GM12892 (cell line): ENCODE data around the gene TMEM221.

ENCODE experiments used
- DNase-seq: peaks from one replicate; pipeline ENCODE4 v3.0.0; 2011; ENCODE audit not compliant: insufficient read length
- FAIRE-seq: peaks from 2 replicates; lab custom pipeline; 2011; peaks lifted over from hg19 to GRCh38; lab: Jason Lieb, UNC
- POLR2A ChIP-seq: IDR thresholded peaks from 2 replicates; pipeline ENCODE4 v1.6.1; 2011; ENCODE audit warnings: low read depth, low read length, control low read depth
- POLR2AphosphoS5 ChIP-seq: IDR thresholded peaks from 2 replicates; pipeline ENCODE4 v1.6.1; 2011; ENCODE audit warnings: low read depth, low read length, control low read depth
- TAF1 ChIP-seq: IDR thresholded peaks from 2 replicates; pipeline ENCODE4 v1.6.1; 2011; ENCODE audit warnings: low read depth, mild to moderate bottlenecking, control low read depth, low read length, borderline replicate concordance

The TMEM221 gene

DNA sequence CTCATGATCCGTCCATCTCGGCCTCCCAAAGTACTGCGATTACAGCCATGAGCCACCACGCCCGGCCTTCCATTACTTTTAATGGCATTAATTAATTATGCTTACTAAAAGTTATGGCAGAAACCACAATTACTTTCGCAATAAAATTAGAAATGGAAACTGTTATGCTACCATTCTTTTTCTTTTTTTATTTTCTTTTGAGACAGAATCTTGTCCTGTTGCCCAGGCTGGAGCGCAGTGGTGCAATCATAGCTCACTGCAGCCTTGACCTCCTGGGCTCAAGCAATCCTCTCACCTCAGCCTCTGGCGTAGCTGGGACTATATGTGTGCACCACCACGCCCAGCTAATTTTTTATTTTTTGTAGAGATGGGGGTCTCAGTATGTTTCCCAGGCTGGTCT, 38.5 kb downstream of the TMEM221 start:
- no peak for FAIRE-seq
- TF ChIP-seq POLR2AphosphoS5 (no peak), POLR2A (no peak), TAF1 (no peak)
- DNase-seq: no peak

DNA sequence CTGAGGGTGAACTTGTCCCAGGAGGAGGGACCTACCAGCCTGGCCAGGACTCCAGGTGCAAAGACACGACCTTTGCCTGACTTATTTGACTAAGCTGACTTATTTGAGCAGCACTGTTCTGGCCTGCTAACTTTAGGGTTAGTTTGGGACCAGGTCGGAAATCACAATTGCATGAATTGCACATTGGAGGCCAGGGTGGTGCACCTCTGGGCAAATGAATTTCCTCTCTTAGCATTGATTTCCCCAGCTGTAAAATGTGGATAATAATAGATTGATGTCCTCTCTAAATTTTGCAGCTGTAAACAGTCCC, 41.6 kb downstream of the TMEM221 start:
- TF ChIP-seq POLR2AphosphoS5: no peak
- FAIRE-seq (peak; percentile 50), DNase-seq (no peak)

DNA sequence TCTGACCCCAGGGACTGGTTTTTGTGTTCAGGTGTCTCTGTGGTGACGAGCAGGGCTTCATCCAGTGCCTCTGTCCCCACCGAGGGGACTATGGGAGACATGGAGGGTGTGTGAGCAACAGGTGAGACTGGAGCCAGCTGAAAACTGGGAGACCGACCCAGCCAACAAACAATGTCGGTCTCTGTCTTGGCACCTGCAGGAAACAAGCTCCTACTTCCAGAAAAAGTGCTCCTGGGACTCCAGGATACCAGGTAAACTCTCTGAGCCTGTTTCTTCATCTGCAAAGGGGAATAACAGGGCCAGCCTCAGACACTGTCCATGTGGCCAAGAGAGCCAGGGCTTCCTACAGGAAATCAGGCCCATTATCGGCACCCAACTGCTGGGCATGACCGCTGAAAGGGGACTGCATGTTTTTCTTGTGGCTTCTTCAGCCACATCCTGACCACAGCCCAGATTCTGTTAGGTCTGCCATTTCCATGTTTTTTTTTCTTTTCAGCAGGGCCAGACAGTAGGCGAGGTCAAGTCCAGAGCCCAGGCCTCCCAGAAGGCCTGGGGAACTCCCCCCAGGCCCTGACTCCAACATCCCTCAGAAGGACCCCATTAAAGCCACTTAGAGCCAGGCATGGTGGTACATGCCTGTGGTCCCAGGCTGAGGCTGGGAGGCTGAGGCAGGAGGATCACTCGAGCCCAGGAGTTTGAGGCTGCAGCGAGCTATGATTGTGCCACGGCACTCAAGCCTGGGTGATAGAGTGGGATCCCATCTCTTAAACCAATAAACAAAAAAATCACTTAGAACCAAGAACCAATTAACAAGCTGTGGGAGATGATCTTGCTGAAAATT, 42.2 kb downstream of the TMEM221 start:
- peak; percentile 57 for DNase-seq
- TF ChIP-seq POLR2A: no peak
- no peak for TF ChIP-seq TAF1
- peak; percentile 84 for FAIRE-seq

DNA sequence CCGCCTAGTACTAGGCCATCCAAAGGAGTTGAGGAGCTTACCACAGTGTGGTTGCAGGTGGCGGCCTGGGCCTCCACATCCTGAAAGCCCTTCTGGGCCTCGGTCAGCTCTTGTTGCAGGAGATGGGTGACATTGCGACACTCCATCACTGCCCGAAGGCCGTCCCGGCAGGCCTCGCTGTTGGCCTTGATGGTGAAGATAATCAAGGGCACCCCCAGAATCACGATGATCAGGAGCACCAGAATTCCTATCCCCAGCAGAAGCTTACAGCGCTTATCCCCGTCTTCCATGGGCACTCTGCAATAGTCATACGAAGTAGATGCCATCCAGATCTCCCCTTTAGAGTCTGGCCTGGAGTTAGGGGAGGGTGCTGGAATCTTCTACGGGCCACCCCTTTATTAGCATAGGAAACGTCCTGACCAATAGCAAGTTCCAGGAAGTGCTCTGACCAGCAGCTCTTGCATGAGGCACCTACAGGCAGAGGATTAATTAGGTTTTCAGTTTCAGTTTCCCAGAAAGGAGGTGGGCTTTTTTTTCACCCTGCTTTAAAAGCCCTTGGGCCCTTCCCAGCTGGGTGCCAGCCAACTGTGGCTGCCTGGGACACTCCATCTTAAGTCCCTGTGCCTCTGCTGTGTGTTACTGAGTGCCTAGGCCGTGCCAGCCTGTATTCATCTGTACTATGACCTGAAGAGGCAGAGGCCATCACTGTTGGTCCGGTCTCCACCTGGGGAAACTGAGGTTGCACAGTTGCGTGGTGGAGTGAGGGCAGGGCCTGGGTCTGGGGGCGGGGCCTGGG, 43.0 kb downstream of the TMEM221 start, which contains the start of gene BST2:
TSS of gene BST2 (minus strand) at position 381 of the 796 bp plus-strand sequence. CDS start at position 326, 55 bp downstream.
- peak; percentile 88 for DNase-seq
- TF ChIP-seq TAF1 (0 out of 2 replicates have a peak, but pooled peaks have one; percentile 46), POLR2A (peak; percentile 66), POLR2AphosphoS5 (peak; percentile 84)
- peak; percentile 86 for FAIRE-seq

DNA sequence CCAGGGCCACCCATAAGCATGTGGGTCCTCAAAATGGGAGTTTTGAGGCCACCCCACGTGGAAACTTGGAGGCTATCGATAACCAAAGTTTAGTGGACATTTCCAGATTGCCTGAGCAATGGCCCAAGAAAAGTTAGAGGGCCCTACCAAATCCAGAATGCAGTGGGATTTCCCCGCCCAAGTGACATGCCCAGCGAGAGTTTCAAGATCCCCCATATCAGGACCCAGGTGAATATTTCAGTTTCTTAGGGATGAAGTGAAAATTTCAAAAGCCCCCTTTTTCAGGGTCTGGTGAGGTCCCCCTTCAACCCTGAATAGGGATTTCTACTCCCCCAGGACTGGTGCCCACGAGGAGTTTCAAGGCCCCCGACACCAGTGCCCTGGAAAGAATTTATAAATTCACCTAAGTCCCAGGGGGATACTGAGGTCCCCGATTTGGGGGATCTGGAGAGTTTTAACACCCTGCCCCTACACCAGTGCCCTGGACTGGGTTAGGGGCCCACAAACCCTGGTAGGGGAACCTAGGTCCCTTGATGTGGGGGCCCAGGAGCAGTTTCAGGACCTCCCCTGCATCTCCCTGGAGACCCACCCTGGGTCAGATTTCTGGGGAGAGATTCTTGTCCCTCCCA, 43.7 kb downstream of the TMEM221 start:
- no peak for DNase-seq
- no peak for FAIRE-seq

DNA sequence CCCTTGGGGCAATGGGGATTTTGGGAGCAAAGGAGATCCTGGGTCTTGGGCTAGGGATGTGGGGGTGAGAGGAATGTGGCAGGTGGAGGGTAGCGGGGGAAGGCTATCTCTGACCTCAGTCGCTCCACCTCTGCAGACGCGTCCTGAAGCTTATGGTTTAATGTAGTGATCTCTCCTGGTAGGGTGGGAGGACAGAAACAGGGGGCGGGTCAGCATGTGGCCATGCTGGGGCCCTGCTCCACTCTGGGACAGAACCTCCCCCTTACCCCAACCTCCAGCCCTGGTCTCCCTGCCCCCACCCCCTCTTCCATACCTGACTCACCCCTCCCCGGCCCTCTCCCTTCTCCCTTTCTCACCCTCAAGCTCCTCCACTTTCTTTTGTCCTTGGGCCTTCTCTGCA, 44.5 kb downstream of the TMEM221 start:
- TF ChIP-seq POLR2AphosphoS5 (no peak), POLR2A (no peak), TAF1 (no peak)
- FAIRE-seq: no peak
- DNase-seq: no peak

More for the DNA sequence above, 43.7 kb downstream of the TMEM221 start:
- no peak for TF ChIP-seq POLR2AphosphoS5
- TF ChIP-seq TAF1: no peak
- no peak for TF ChIP-seq POLR2A

DNA sequence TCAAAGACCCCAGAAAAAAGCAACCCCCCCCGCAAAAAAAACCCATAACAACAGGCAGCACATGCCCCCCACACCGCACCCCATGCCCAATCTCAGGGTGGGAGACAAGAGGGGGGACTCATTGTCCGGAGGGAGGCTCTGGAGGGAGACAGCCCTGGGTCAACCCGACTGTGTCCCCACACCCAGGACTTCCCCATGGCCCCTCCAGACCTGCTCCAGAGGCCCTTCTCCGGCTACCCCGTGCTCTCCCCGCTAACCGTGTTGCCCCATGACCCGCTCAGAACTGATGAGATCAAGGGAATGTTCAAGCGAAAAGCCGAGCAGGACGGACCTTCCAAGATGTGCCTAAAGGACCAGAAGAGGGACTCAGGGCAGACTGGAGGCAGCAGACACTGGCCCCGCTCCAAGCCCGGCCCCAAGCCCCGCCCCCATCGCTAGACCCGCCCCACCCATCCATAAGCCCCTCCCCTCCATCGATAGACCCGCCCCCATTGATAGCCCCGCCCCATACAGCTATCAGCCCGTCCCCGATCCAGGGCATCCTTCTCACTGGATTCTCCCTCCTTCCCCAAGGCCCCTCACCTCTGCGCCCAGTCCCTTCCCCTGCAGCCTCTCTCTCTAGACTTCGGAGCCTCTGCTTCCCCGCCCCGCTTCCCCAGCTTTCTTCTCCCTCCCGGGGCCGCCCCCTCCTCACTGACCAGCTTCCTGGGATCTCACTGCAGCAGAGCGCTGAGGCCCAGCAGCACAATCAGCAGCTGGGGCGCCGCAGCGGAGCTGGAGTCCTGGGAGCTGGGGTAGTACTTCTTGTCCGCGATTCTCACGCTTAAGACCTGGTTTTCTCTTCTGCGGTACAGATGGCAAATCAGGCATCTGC, 45.2 kb downstream of the TMEM221 start:
- FAIRE-seq (no peak), DNase-seq (peak; percentile 68)
- TF ChIP-seq POLR2A (no peak), POLR2AphosphoS5 (no peak), TAF1 (no peak)

DNA sequence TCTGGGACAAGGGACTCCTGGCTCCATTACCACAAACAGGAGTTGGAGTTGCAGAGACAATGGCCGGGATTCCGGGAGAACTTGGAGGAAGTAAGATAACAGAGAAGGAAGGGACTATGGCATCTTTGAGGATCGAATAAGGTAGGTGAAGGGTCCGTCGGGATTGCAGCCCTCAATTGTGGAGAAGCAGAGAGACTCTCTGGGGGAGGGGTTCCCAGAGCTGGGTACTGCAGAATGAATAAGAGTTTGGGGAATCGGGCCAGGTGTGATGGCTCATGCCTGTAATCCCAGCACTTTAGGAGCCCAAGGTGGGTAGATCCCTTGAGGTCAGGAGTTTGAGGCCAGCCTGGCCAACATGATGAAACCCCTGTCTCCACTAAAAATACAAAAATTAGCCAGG, 46.8 kb downstream of the TMEM221 start:
- DNase-seq: no peak
- FAIRE-seq: no peak
- TF ChIP-seq TAF1 (no peak), POLR2A (no peak), POLR2AphosphoS5 (no peak)

DNA sequence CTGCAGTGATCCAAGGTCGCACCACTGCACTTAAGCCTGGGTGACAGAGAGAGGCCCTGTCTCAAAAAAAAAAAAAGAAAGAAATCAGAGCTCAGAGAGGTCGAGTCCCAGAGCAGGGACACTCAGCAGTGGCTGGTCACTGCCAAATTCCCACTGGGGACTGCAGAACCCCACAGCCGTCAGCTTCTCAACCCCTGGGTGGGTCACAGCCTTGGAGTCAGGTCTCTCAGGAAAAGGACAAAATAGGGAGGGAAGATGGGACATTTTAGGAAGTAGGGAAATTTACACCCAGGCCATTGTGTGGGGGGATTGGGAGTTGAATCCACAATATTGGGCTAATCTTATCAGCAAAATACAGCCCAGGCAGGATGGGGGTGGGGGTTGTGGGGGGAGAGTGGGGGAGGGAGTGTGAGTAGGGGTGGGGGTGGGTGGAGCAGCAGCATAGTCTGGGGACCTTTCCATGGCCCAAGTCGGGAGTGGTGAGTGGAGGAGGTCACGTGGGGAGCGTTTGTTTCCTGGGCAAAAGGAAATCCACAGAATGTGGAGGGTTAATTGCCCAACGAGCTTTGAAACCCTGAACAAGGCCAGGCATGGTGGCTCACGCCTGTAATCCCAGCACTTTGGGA, 49.5 kb downstream of the TMEM221 start:
- DNase-seq: no peak
- no peak for FAIRE-seq
- TF ChIP-seq POLR2AphosphoS5: no peak
- TF ChIP-seq TAF1: no peak
- TF ChIP-seq POLR2A: no peak

DNA sequence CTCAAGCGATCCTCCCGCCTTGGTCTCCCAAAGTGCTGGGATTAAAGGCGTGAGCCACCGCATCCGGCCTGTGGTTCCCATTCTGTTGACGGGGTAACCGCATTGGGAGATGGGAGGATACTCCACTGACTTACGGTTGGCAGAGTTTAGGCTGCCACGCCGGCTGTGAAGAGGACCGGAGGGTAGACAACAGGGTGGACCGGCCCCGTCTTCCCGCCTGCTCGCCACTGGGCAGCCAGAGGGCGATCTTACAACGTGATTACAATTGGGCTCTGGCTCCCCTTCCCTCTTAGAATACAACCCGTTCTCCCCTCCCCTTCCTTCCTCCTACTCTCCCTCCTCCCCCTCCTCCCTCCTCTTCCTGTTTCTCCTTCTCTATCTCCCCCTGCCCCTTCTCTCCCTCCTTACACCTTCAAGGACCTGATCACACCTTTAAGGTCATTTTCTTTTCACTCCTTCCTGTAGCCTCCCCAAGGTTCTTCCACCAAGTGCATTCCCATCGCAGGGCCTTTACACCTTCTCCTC, 53.5 kb downstream of the TMEM221 start:
- DNase-seq (no peak), FAIRE-seq (peak; percentile 82)
- TF ChIP-seq POLR2A (no peak), POLR2AphosphoS5 (peak; percentile 44; the same call in 1 of the 2 replicates)

DNA sequence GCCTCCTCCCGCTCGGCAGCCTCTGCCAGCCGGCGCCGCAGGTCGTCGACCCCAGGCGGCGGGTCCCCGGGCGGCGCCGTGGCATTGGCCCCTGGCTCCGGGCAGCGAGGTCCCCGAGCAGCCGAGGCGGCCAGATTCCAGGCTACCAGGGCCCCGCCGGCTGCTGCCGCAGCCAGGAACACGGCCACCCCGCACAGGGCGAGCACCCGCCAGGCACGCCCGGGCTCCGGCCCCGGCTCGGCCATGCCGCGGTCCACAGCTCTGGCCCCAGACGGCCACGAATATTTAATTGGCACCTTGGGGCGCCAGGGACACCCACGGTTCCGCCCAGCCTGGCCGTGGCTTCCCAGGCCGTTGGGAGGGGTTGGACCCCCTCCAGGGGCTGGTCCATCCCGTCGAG, 54.6 kb downstream of the TMEM221 start, which contains the start of gene CCDC194:
TSS of gene CCDC194 (minus strand) at position 283 of the 400 bp plus-strand sequence. CDS start at position 245, 38 bp downstream.
- FAIRE-seq (no peak), DNase-seq (no peak)
- TF ChIP-seq TAF1 (no peak), POLR2AphosphoS5 (no peak; the same call in 1 of the 2 replicates), POLR2A (no peak)
